Lung (tissue), 12 donors: ENCODE measurements around the gene ISLR2. TPM values are rescaled to one million over a fixed set of nuclear protein-coding genes. Genes with fewer than 3 reads are reported as not detected.

ENCODE experiments used
- ATAC-seq: fragments of 200-7000 bp; cut with Tn5 transposase; one replicate; pipeline ENCODE4 v1.9.1; 2020; ENCODE audit warnings: moderate number of reproducible peaks; ENCODE audit not compliant: insufficient read depth, low FRiP score
- DNase-seq, 3 donors: peaks; one replicate each; pipeline ENCODE4 v3.0.0-alpha.2; 2013 to 2017
- H3K27ac ChIP-seq, 2 donors: one replicate each; pipeline ENCODE4 v1.5.1; 2013; ENCODE audit warnings: mild to moderate bottlenecking in 2 of 2, moderate library complexity in 2 of 2, control low read depth in 1 of 2, inconsistent platforms in 1 of 2, low read depth in 1 of 2, low read length in 1 of 2
- H3K27me3 ChIP-seq, 3 donors: one replicate each; pipeline ENCODE4 v1.5.1; 2013; ENCODE audit warnings: low read length in 2 of 3; ENCODE audit not compliant: control insufficient read depth in 3 of 3, insufficient read depth in 3 of 3
- H3K36me3 ChIP-seq, 4 donors: one replicate each; pipeline ENCODE4 v1.5.1; 2013; ENCODE audit warnings: low read length in 4 of 4, mild to moderate bottlenecking in 1 of 4, moderate library complexity in 1 of 4; ENCODE audit not compliant: control insufficient read depth in 4 of 4, insufficient read depth in 4 of 4
- H3K4me1 ChIP-seq, 5 donors: one replicate each; pipeline ENCODE4 v1.5.1; 2013; ENCODE audit warnings: low read length in 5 of 5, mild to moderate bottlenecking in 2 of 5, moderate library complexity in 1 of 5; ENCODE audit not compliant: control insufficient read depth in 5 of 5, insufficient read depth in 5 of 5
- H3K4me3 ChIP-seq: one replicate; pipeline ENCODE4 v1.5.1; 2013; ENCODE audit warnings: mild to moderate bottlenecking, control low read depth, moderate library complexity
- H3K9ac ChIP-seq, 2 donors: one replicate each; pipeline ENCODE4 v1.5.1; 2013; ENCODE audit warnings: low read length in 2 of 2, control low read depth in 1 of 2; ENCODE audit not compliant: insufficient read depth in 1 of 2
- H3K9me3 ChIP-seq, 4 donors: one replicate each; pipeline ENCODE4 v1.5.1; 2013; ENCODE audit warnings: low read length in 3 of 4, mild to moderate bottlenecking in 1 of 4, moderate library complexity in 1 of 4; ENCODE audit not compliant: control insufficient read depth in 4 of 4, insufficient read depth in 3 of 4
- WGBS, 2 donors: extraction: QIAGEN DNeasy Blood & Tissue Kit; methylation state at CpG; one replicate each; pipeline ENCODE4 v1.1.7; 2013; 5-methylcytosine and 5-hydroxymethylcytosine counted together
- polyA plus RNA-seq, 2 donors: library from polyadenylated mRNA; stranded (reverse); fragments of 200-250 nt; gene quantifications; one replicate each; pipeline ENCODE4 v1.2.1, GENCODE V29; 2013
- total RNA-seq, 2 donors: library from RNA; depleted of rRNA in 1 of 2; stranded (reverse); fragments of >200 nt in 1 of 2; gene quantifications; one replicate each; pipeline ENCODE4 v1.2.1, GENCODE V29; 2014 to 2021
- TF ChIP-seq, protein P1 (sequence below): IDR thresholded peaks from 2 replicates; pipeline ENCODE4 v1.5.1; 2012; ENCODE audit warnings: mild to moderate bottlenecking; ENCODE audit errors: control extremely low read depth, extremely low read depth
- donor health status: control.
- donor health status: control.
- donor health status: Bipolar disorder and iron deficiency.
- donor health status: healthy.
- donor health status: DM: yes; HTN: yes; CAD: no.

Gene ISLR2
- total and polyA plus RNA-seq, 4 donors = 0.31 to 10.2 (median 0.41) TPM

DNA sequence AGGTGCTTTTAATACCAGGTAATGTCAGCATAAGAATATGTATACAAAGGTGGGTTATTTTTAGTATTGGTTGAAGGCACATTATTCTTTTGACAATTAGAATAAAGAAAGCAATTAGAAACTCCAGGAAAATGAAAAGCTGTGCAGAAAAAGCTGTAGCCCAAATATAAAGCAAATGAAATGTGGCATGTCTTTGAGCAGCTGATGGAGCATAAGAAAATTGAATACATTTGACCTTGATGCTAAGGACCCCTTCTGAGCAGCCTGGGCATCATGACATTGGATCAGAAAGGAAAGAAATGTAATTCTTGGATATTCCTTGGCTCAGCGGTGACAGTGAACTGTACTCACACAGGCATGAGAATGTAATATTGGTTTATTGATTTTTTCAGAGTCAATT, 35.1 kb downstream of the ISLR2 start:
- 99 to 100% methylated on average over 1 of the region's 1 CpG for WGBS, 2 donors

DNA sequence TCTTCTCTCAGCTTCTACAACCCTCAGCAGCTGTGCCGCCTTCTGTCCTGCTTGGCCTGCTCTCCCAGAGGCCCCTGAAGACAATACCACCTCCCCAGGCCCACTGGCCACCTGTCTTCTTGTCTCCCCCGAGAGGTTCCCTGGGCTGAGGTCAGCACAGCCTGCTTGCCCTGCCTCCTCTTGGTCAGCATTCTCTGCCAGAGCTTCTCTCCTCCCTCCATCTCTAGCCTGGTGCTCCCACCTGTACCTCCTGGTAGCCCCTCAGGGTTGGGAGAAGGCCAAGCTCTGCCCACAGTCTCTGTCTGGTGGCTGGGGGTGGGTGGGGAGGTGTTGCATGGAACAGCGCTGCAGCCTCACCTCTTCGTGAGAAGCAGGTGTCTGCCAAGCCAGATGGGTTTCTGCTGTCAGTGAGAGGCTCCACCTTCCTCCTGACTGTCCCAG, 37.5 kb downstream of the ISLR2 start:
- no peak for DNase-seq
- H3K9ac ChIP-seq = no peak overlapping the region
- no peak overlapping the region for H3K27ac ChIP-seq
- H3K27me3 ChIP-seq = no peaks in the 10 kb centered on the region
- no peak for ATAC-seq
- no peaks in the 10 kb centered on the region for H3K9me3 ChIP-seq
- peaks cover 0 to 38% (median 22%) of the 10 kb centered on the region in 5 donors for H3K4me1 ChIP-seq
- WGBS, 2 donors = 89 to 90% methylated on average over 4 of the region's 4 CpGs
- TF ChIP-seq, protein P1, sequence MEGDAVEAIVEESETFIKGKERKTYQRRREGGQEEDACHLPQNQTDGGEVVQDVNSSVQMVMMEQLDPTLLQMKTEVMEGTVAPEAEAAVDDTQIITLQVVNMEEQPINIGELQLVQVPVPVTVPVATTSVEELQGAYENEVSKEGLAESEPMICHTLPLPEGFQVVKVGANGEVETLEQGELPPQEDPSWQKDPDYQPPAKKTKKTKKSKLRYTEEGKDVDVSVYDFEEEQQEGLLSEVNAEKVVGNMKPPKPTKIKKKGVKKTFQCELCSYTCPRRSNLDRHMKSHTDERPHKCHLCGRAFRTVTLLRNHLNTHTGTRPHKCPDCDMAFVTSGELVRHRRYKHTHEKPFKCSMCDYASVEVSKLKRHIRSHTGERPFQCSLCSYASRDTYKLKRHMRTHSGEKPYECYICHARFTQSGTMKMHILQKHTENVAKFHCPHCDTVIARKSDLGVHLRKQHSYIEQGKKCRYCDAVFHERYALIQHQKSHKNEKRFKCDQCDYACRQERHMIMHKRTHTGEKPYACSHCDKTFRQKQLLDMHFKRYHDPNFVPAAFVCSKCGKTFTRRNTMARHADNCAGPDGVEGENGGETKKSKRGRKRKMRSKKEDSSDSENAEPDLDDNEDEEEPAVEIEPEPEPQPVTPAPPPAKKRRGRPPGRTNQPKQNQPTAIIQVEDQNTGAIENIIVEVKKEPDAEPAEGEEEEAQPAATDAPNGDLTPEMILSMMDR = no peak
- no peak overlapping the region for H3K4me3 ChIP-seq
- H3K36me3 ChIP-seq = no peaks in the 10 kb centered on the region

More for the DNA sequence above, 35.1 kb downstream of the ISLR2 start:
- H3K9me3 ChIP-seq = no peaks in the 10 kb centered on the region
- no peak for ATAC-seq
- H3K36me3 ChIP-seq = no peaks in the 10 kb centered on the region
- H3K27me3 ChIP-seq = no peaks in the 10 kb centered on the region
- DNase-seq = no peak
- no peak overlapping the region for H3K27ac ChIP-seq
- TF ChIP-seq, protein P1 = no peak
- H3K4me1 ChIP-seq = peaks cover 0 to 17% (median 10%) of the 10 kb centered on the region in 5 donors
- H3K9ac ChIP-seq = no peak overlapping the region
- no peak overlapping the region for H3K4me3 ChIP-seq

DNA sequence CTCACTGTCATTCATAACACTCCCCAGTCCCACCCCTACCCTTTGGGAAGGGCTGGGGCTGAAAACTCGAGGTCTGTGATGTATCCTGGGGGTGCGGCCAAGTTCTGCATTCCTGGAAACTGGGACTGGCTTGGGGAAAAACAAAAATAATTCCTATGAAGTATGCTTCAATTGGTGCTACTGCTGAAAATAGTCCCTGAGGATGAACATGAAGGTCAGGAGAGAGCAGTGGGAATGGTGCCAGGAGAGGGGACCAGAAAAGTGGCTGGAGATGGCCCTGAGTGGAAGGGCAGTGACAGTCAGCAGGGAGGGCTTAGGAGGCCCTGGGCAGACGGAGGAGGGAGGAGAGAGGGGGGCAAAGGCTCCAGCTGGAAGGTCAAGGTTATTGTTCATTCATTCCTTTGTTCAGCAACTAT, 38.3 kb downstream of the ISLR2 start:
- Histone ChIP-seq H3K27me3 (no peaks in the 10 kb centered on the region), H3K9ac (peak overlapping the region; percentile 19 to 25), H3K27ac (no peak overlapping the region), H3K36me3 (no peaks in the 10 kb centered on the region), H3K4me1 (peaks cover 0 to 46% (median 27%) of the 10 kb centered on the region in 5 donors), H3K4me3 (no peak overlapping the region), H3K9me3 (no peaks in the 10 kb centered on the region)
- TF ChIP-seq, protein P1 = no peak
- WGBS, 2 donors = 43 to 55% methylated on average over 3 of the region's 3 CpGs
- no peak for ATAC-seq
- peak in 2 of 3 donors; percentile 41 to 56 for DNase-seq
